HEK293 (cell line): Measurements from ENCODE around the gene AATF.

ENCODE experiments used
- EGR2 ChIP-seq: fragments of 450-650 bp; formaldehyde crosslinking; IDR thresholded peaks from 2 replicates; pipeline ENCODE4 v1.5.1; 2016; ENCODE audit warnings: low read depth, missing biosample characterization, missing genetic modification characterization
- KLF1 ChIP-seq: fragments of 450-650 bp; formaldehyde crosslinking; IDR thresholded peaks from 2 replicates; pipeline ENCODE4 v1.5.1; 2016; ENCODE audit warnings: missing biosample characterization, missing genetic modification characterization
- KLF10 ChIP-seq: fragments of 450-650 bp; IDR thresholded peaks from 2 replicates; pipeline ENCODE4 v1.5.1; 2018; ENCODE audit warnings: missing biosample characterization, mild to moderate bottlenecking, missing genetic modification characterization
- ZBTB8A ChIP-seq: fragments of 450-650 bp; formaldehyde crosslinking; IDR thresholded peaks from 2 replicates; pipeline ENCODE4 v1.5.1; 2016; ENCODE audit warnings: missing biosample characterization, missing genetic modification characterization
- ZNF23 ChIP-seq: fragments of 450-650 bp; formaldehyde crosslinking; IDR thresholded peaks from 2 replicates; pipeline ENCODE4 v1.5.1; 2016; ENCODE audit warnings: missing biosample characterization, missing genetic modification characterization, borderline replicate concordance
- ZNF335 ChIP-seq: fragments of 450-650 bp; formaldehyde crosslinking; conservative IDR thresholded peaks from 2 replicates; pipeline ENCODE4 v1.5.1; 2016; ENCODE audit warnings: missing biosample characterization, missing genetic modification characterization
- ZNF530 ChIP-seq: fragments of 450-650 bp; formaldehyde crosslinking; IDR thresholded peaks from 2 replicates; pipeline ENCODE4 v1.5.1; 2016; ENCODE audit warnings: low read depth, missing biosample characterization, missing genetic modification characterization
- ZNF660 ChIP-seq: fragments of 450-650 bp; IDR thresholded peaks from 2 replicates; pipeline ENCODE4 v1.5.1; 2018; ENCODE audit warnings: missing biosample characterization, mild to moderate bottlenecking, missing genetic modification characterization
- ZNF670 ChIP-seq: fragments of 450-650 bp; formaldehyde crosslinking; IDR thresholded peaks from 2 replicates; pipeline ENCODE4 v1.5.1; 2016; ENCODE audit warnings: missing biosample characterization, missing genetic modification characterization, low read depth
- TF ChIP-seq, protein P1 (sequence below): fragments of 450-650 bp; formaldehyde crosslinking; IDR thresholded peaks from 2 replicates; pipeline ENCODE4 v1.5.1; 2016; ENCODE audit warnings: missing biosample characterization, missing genetic modification characterization
- TF ChIP-seq, protein P2 (sequence below): fragments of 450-650 bp; formaldehyde crosslinking; IDR thresholded peaks from 2 replicates; pipeline ENCODE4 v1.5.1; 2016; ENCODE audit warnings: missing biosample characterization, missing genetic modification characterization
- TF ChIP-seq, protein P3 (sequence below): fragments of 450-650 bp; formaldehyde crosslinking; IDR thresholded peaks from 2 replicates; pipeline ENCODE4 v1.5.1; 2016; ENCODE audit warnings: missing biosample characterization, missing genetic modification characterization, low read depth
- TF ChIP-seq, protein P4 (sequence below): fragments of 450-650 bp; formaldehyde crosslinking; IDR thresholded peaks from 2 replicates; pipeline ENCODE4 v1.5.1; 2016; ENCODE audit warnings: missing biosample characterization, missing genetic modification characterization, low read depth
- TF ChIP-seq, protein P5 (sequence below): fragments of 450-650 bp; formaldehyde crosslinking; IDR thresholded peaks from 2 replicates; pipeline ENCODE4 v1.5.1; 2016; ENCODE audit warnings: missing biosample characterization, missing genetic modification characterization

DNA sequence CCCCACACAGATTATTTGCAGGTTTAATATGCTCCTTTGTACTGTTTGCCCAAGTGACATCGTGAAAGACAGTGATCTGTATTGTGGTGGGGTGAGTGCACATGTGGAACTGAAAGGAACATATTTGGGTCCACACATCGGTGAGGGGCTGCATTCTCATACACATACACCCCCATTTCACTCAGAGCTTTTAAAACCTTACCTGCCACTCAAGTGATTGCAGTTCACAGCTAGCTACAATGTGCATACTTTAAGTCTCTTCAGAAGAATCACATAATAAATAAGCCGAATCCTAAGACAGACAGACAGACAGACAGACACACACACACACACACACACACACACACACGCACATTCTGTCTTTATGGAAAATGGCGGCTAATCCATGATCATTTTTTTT lies 102.6 kb downstream of the AATF start:
- TF ChIP-seq, protein P1, sequence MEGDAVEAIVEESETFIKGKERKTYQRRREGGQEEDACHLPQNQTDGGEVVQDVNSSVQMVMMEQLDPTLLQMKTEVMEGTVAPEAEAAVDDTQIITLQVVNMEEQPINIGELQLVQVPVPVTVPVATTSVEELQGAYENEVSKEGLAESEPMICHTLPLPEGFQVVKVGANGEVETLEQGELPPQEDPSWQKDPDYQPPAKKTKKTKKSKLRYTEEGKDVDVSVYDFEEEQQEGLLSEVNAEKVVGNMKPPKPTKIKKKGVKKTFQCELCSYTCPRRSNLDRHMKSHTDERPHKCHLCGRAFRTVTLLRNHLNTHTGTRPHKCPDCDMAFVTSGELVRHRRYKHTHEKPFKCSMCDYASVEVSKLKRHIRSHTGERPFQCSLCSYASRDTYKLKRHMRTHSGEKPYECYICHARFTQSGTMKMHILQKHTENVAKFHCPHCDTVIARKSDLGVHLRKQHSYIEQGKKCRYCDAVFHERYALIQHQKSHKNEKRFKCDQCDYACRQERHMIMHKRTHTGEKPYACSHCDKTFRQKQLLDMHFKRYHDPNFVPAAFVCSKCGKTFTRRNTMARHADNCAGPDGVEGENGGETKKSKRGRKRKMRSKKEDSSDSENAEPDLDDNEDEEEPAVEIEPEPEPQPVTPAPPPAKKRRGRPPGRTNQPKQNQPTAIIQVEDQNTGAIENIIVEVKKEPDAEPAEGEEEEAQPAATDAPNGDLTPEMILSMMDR (tag by site-specific recombination): no peak
- TF ChIP-seq KLF10 (tag by site-specific recombination): no peak
- TF ChIP-seq ZNF530: no peak
- TF ChIP-seq, protein P2, sequence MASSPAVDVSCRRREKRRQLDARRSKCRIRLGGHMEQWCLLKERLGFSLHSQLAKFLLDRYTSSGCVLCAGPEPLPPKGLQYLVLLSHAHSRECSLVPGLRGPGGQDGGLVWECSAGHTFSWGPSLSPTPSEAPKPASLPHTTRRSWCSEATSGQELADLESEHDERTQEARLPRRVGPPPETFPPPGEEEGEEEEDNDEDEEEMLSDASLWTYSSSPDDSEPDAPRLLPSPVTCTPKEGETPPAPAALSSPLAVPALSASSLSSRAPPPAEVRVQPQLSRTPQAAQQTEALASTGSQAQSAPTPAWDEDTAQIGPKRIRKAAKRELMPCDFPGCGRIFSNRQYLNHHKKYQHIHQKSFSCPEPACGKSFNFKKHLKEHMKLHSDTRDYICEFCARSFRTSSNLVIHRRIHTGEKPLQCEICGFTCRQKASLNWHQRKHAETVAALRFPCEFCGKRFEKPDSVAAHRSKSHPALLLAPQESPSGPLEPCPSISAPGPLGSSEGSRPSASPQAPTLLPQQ (tag by site-specific recombination): no peak
- TF ChIP-seq ZNF335: no peak
- TF ChIP-seq, protein P3, sequence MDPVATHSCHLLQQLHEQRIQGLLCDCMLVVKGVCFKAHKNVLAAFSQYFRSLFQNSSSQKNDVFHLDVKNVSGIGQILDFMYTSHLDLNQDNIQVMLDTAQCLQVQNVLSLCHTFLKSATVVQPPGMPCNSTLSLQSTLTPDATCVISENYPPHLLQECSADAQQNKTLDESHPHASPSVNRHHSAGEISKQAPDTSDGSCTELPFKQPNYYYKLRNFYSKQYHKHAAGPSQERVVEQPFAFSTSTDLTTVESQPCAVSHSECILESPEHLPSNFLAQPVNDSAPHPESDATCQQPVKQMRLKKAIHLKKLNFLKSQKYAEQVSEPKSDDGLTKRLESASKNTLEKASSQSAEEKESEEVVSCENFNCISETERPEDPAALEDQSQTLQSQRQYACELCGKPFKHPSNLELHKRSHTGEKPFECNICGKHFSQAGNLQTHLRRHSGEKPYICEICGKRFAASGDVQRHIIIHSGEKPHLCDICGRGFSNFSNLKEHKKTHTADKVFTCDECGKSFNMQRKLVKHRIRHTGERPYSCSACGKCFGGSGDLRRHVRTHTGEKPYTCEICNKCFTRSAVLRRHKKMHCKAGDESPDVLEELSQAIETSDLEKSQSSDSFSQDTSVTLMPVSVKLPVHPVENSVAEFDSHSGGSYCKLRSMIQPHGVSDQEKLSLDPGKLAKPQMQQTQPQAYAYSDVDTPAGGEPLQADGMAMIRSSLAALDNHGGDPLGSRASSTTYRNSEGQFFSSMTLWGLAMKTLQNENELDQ: no peak
- no peak for TF ChIP-seq ZNF23
- TF ChIP-seq ZNF660: no peak
- TF ChIP-seq, protein P4, sequence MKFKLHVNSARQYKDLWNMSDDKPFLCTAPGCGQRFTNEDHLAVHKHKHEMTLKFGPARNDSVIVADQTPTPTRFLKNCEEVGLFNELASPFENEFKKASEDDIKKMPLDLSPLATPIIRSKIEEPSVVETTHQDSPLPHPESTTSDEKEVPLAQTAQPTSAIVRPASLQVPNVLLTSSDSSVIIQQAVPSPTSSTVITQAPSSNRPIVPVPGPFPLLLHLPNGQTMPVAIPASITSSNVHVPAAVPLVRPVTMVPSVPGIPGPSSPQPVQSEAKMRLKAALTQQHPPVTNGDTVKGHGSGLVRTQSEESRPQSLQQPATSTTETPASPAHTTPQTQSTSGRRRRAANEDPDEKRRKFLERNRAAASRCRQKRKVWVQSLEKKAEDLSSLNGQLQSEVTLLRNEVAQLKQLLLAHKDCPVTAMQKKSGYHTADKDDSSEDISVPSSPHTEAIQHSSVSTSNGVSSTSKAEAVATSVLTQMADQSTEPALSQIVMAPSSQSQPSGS (tag by site-specific recombination): no peak
- no peak for TF ChIP-seq ZNF670 (tag by site-specific recombination)
- TF ChIP-seq, protein P5, sequence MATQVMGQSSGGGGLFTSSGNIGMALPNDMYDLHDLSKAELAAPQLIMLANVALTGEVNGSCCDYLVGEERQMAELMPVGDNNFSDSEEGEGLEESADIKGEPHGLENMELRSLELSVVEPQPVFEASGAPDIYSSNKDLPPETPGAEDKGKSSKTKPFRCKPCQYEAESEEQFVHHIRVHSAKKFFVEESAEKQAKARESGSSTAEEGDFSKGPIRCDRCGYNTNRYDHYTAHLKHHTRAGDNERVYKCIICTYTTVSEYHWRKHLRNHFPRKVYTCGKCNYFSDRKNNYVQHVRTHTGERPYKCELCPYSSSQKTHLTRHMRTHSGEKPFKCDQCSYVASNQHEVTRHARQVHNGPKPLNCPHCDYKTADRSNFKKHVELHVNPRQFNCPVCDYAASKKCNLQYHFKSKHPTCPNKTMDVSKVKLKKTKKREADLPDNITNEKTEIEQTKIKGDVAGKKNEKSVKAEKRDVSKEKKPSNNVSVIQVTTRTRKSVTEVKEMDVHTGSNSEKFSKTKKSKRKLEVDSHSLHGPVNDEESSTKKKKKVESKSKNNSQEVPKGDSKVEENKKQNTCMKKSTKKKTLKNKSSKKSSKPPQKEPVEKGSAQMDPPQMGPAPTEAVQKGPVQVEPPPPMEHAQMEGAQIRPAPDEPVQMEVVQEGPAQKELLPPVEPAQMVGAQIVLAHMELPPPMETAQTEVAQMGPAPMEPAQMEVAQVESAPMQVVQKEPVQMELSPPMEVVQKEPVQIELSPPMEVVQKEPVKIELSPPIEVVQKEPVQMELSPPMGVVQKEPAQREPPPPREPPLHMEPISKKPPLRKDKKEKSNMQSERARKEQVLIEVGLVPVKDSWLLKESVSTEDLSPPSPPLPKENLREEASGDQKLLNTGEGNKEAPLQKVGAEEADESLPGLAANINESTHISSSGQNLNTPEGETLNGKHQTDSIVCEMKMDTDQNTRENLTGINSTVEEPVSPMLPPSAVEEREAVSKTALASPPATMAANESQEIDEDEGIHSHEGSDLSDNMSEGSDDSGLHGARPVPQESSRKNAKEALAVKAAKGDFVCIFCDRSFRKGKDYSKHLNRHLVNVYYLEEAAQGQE: no peak
- TF ChIP-seq KLF1 (tag by site-specific recombination): no peak
- TF ChIP-seq EGR2: no peak
- TF ChIP-seq ZBTB8A (tag by site-specific recombination): no peak
